Astrocyte (in vitro differentiated cells and primary cell): ENCODE measurements around the gene MOBP. TPM values are rescaled to one million over a fixed set of nuclear protein-coding genes. Genes with fewer than 3 reads are reported as not detected.

Source experiments
- DNase-seq: peaks from one replicate; pipeline ENCODE4 v3.0.0-alpha.2; 2010; ENCODE audit warnings: low read depth
- FAIRE-seq: peaks from 2 replicates; lab custom pipeline; 2011; peaks lifted over from hg19 to GRCh38; lab: Jason Lieb, UNC
- H2AFZ ChIP-seq: 2 replicates; pipeline ENCODE4 v1.6.0; 2012; ENCODE audit warnings: low read depth, low read length, inconsistent platforms
- H3K27ac ChIP-seq: 2 replicates; pipeline ENCODE4 v1.5.1; 2011; ENCODE audit warnings: low read depth, low read length, inconsistent platforms
- H3K27me3 ChIP-seq: 2 replicates; pipeline ENCODE4 v1.6.0; 2011; ENCODE audit warnings: low read length, inconsistent platforms; ENCODE audit not compliant: insufficient read depth
- H3K36me3 ChIP-seq: 2 replicates; pipeline ENCODE4 v1.5.1; 2011; ENCODE audit warnings: low read length, inconsistent platforms; ENCODE audit not compliant: insufficient read depth
- H3K4me1 ChIP-seq: 2 replicates; pipeline ENCODE4 v1.5.1; 2011; ENCODE audit warnings: low read length, inconsistent platforms; ENCODE audit not compliant: insufficient read depth
- H3K4me2 ChIP-seq: 2 replicates; pipeline ENCODE4 v1.6.0; 2012; ENCODE audit warnings: low read length, inconsistent platforms
- H3K4me3 ChIP-seq: 2 replicates; pipeline ENCODE4 v1.5.1; 2011; ENCODE audit warnings: low read depth, mild to moderate bottlenecking, low read length, inconsistent platforms; ENCODE audit not compliant: insufficient read depth
- H3K79me2 ChIP-seq: 2 replicates; pipeline ENCODE4 v1.6.0; 2012; ENCODE audit warnings: mild to moderate bottlenecking, low read length, inconsistent platforms; ENCODE audit not compliant: insufficient read depth
- H3K9ac ChIP-seq: 2 replicates; pipeline ENCODE4 v1.6.0; 2012; ENCODE audit warnings: mild to moderate bottlenecking, low read length, inconsistent platforms
- H3K9me3 ChIP-seq: 2 replicates; pipeline ENCODE4 v1.5.1; 2012; ENCODE audit warnings: low read depth, mild to moderate bottlenecking, low read length, inconsistent platforms; ENCODE audit not compliant: insufficient read depth
- H4K20me1 ChIP-seq: 2 replicates; pipeline ENCODE4 v1.6.0; 2012; ENCODE audit warnings: low read length, inconsistent platforms; ENCODE audit not compliant: insufficient read depth
- H3K27ac Mint-ChIP-seq: one replicate; pipeline ENCODE4 v1.8.0; 2021; ENCODE audit warnings: mild to moderate bottlenecking, mixed read lengths; ENCODE audit not compliant: unreplicated experiment
- H3K27me3 Mint-ChIP-seq: one replicate; pipeline ENCODE4 v1.8.0; 2021; ENCODE audit warnings: low read depth, mixed read lengths; ENCODE audit not compliant: unreplicated experiment
- H3K36me3 Mint-ChIP-seq: one replicate; pipeline ENCODE4 v1.8.0; 2021; ENCODE audit warnings: low read depth, mixed read lengths; ENCODE audit not compliant: unreplicated experiment
- H3K4me1 Mint-ChIP-seq: one replicate; pipeline ENCODE4 v1.8.0; 2021; ENCODE audit warnings: low read depth, mixed read lengths; ENCODE audit not compliant: unreplicated experiment
- H3K4me3 Mint-ChIP-seq: one replicate; pipeline ENCODE4 v1.8.0; 2021; ENCODE audit warnings: mild to moderate bottlenecking, moderate library complexity, mixed read lengths; ENCODE audit not compliant: unreplicated experiment
- H3K9me3 Mint-ChIP-seq: one replicate; pipeline ENCODE4 v1.8.0; 2021; ENCODE audit warnings: mild to moderate bottlenecking, mixed read lengths; ENCODE audit not compliant: unreplicated experiment
- EZH2 ChIP-seq: IDR thresholded peaks from 2 replicates; pipeline ENCODE4 v1.6.1; 2012; ENCODE audit warnings: mild to moderate bottlenecking, low read length, inconsistent platforms; ENCODE audit not compliant: insufficient read depth
- total RNA-seq: library from RNA; stranded (reverse); gene quantifications from 2 replicates; pipeline ENCODE4 v1.2.1, GENCODE V29; 2021
- TF ChIP-seq, protein P1 (sequence below): IDR thresholded peaks from 2 replicates; pipeline ENCODE4 v1.5.1; 2011; ENCODE audit warnings: low read depth, mild to moderate bottlenecking, inconsistent platforms, low read length, moderate library complexity; ENCODE audit not compliant: insufficient read depth

The MOBP gene
- total RNA-seq, 1 donor from 2014 or later: 0.16 TPM

DNA sequence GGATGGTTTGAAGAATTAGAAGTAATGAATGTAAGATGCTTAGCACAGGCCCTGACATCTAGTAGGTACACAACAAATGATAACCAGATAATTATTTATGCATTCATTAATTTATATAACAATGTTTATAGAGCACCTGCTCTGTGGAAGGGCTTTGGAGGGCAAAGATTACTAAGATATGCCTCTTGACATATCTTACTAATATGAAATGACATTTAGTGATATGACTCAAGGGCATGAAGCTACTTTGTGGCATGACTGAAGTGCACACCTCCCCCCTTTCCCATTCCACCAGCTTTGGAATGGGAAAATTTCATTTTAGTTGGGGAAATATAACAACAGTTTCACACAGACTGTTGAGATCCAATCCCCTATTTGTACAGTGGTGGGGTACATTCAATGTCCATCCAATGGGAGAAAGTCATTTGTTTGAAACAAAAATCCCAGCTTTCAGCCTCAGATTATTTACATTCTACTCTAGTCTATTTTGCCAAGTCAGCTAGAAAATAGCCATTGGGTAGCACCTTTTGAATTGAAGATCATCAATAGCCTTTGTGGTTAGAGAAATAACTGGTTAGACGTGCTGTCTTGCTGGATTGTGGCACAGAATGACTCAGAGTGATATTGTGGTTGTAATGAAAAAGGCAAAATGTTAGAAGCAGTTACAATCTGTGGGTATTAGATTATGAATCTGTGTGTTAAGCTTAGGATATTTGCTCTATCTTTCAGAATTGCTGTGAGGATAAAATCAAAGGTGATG is 72.9 kb downstream of the MOBP start:
- Histone ChIP-seq H3K9ac (no peak overlapping the region), H3K4me1 (no peaks in the 10 kb centered on the region), H3K27me3 (no peaks in the 10 kb centered on the region), H3K27ac (no peak overlapping the region), H2AFZ (no peak overlapping the region), H3K4me2 (no peak overlapping the region), H3K36me3 (no peaks in the 10 kb centered on the region), H4K20me1 (no peaks in the 10 kb centered on the region), H3K4me3 (no peak overlapping the region), H3K9me3 (no peaks in the 10 kb centered on the region), H3K79me2 (no peaks in the 10 kb centered on the region)
- TF ChIP-seq, protein P1, sequence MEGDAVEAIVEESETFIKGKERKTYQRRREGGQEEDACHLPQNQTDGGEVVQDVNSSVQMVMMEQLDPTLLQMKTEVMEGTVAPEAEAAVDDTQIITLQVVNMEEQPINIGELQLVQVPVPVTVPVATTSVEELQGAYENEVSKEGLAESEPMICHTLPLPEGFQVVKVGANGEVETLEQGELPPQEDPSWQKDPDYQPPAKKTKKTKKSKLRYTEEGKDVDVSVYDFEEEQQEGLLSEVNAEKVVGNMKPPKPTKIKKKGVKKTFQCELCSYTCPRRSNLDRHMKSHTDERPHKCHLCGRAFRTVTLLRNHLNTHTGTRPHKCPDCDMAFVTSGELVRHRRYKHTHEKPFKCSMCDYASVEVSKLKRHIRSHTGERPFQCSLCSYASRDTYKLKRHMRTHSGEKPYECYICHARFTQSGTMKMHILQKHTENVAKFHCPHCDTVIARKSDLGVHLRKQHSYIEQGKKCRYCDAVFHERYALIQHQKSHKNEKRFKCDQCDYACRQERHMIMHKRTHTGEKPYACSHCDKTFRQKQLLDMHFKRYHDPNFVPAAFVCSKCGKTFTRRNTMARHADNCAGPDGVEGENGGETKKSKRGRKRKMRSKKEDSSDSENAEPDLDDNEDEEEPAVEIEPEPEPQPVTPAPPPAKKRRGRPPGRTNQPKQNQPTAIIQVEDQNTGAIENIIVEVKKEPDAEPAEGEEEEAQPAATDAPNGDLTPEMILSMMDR: no peak
- no peak for TF ChIP-seq EZH2
- no peaks in the 10 kb centered on the region for H3K27me3 Mint-ChIP-seq
- no peak overlapping the region for H3K27ac Mint-ChIP-seq
- no peaks in the 10 kb centered on the region for H3K9me3 Mint-ChIP-seq
- FAIRE-seq (no peak), DNase-seq (no peak)
- H3K4me1 Mint-ChIP-seq: peaks cover 4% of the 10 kb centered on the region
- no peaks in the 10 kb centered on the region for H3K36me3 Mint-ChIP-seq
- no peak overlapping the region for H3K4me3 Mint-ChIP-seq

DNA sequence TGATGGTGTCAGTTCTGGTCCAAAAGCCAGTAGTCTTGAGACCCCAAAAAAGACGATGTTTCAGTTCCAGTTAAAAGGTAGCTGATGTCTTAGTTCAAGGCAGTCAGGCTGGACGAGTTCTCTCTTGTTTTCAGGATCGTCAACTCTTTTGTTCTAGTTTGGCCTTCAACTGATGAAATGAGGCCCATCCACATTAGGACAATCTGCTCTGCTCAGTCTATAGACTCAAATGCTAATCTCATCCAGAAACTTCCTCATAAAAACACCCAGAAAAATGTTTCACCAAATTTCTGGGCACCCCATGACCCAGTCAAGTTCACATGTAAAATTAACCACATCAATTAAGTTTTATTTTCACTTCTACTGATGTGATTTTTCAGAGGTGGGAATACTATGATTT is 74.0 kb downstream of the MOBP start:
- Mint-ChIP-seq H3K4me1 (peaks cover 4% of the 10 kb centered on the region), H3K36me3 (no peaks in the 10 kb centered on the region), H3K27ac (no peak overlapping the region), H3K27me3 (no peaks in the 10 kb centered on the region), H3K9me3 (no peaks in the 10 kb centered on the region), H3K4me3 (no peak overlapping the region)
- Histone ChIP-seq H3K27me3 (no peaks in the 10 kb centered on the region), H3K9me3 (no peaks in the 10 kb centered on the region), H3K27ac (no peak overlapping the region), H3K79me2 (no peaks in the 10 kb centered on the region), H2AFZ (no peak overlapping the region), H3K4me2 (no peak overlapping the region), H3K36me3 (no peaks in the 10 kb centered on the region), H3K4me3 (no peak overlapping the region), H3K9ac (no peak overlapping the region), H4K20me1 (no peaks in the 10 kb centered on the region), H3K4me1 (no peaks in the 10 kb centered on the region)
- no peak for TF ChIP-seq EZH2
- TF ChIP-seq, protein P1: no peak
- DNase-seq (no peak), FAIRE-seq (no peak)

DNA sequence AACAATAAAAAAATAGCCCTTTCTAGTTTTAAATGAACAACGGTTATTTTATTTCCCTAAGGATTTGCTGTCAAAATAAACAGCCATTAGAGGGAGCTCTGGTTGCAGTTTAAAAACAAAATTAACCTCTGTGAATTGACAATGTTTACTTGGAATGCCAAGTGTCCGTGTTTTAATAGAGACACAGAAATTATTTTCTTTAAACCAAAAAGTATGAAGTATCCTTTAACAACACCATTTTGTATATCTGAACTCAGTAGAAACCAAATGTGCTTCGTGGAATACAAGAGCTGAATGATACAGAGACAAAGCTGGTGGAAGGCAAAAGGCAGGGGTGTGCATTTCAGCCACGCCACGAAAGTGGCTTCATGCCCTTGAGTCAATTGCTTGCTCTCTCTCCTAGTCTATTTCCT is 74.4 kb downstream of the MOBP start:
- Histone ChIP-seq H3K9me3 (no peaks in the 10 kb centered on the region), H3K4me1 (no peaks in the 10 kb centered on the region), H3K4me3 (no peak overlapping the region), H4K20me1 (no peaks in the 10 kb centered on the region), H3K27me3 (no peaks in the 10 kb centered on the region), H3K79me2 (no peaks in the 10 kb centered on the region), H3K4me2 (peak overlapping the region; percentile 62), H3K27ac (no peak overlapping the region), H3K36me3 (no peaks in the 10 kb centered on the region), H3K9ac (no peak overlapping the region), H2AFZ (no peak overlapping the region)
- Mint-ChIP-seq H3K9me3 (no peaks in the 10 kb centered on the region), H3K4me1 (peaks cover 4% of the 10 kb centered on the region), H3K27me3 (no peaks in the 10 kb centered on the region), H3K36me3 (no peaks in the 10 kb centered on the region), H3K4me3 (no peak overlapping the region), H3K27ac (no peak overlapping the region)
- TF ChIP-seq EZH2: no peak
- TF ChIP-seq, protein P1: peak; percentile 56
- FAIRE-seq (no peak), DNase-seq (peak; percentile 6)
